Loucy (cell line): ENCODE results near the gene ANAPC2.

Experiments
- H2AFZ ChIP-seq: fragments of 200-600 bp; sonication (generic); 2 replicates; pipeline ENCODE4 v1.6.0; 2016; ENCODE audit warnings: antibody characterized with exemption, mild to moderate bottlenecking, low read length, moderate library complexity
- H3F3A ChIP-seq: fragments of 200-600 bp; 2 replicates; pipeline ENCODE4 v1.6.0; 2016; ENCODE audit warnings: antibody characterized with exemption, low read depth, mild to moderate bottlenecking
- H3K27me3 ChIP-seq: fragments of 200-600 bp; sonication (generic); 2 replicates; pipeline ENCODE4 v1.6.1; 2014; ENCODE audit warnings: low read length, mild to moderate bottlenecking; ENCODE audit not compliant: insufficient read depth, poor library complexity, severe bottlenecking
- H3K36me3 ChIP-seq: fragments of 200-600 bp; sonication (generic); 2 replicates; pipeline ENCODE4 v1.6.1; 2016; ENCODE audit warnings: low read length; ENCODE audit not compliant: insufficient read depth
- H3K4me1 ChIP-seq: fragments of 200-600 bp; sonication (generic); 2 replicates; pipeline ENCODE4 v1.5.1; 2014; ENCODE audit warnings: low read length, mild to moderate bottlenecking; ENCODE audit not compliant: insufficient read depth, poor library complexity, severe bottlenecking
- H3K4me2 ChIP-seq: fragments of 200-600 bp; sonication (generic); 2 replicates; pipeline ENCODE4 v1.6.0; 2014; ENCODE audit warnings: antibody characterized with exemption, low read length, low read depth, mild to moderate bottlenecking; ENCODE audit not compliant: poor library complexity, severe bottlenecking
- H3K4me3 ChIP-seq: fragments of 200-600 bp; sonication (generic); 2 replicates; pipeline ENCODE4 v1.5.1; 2014; ENCODE audit warnings: low read length, mild to moderate bottlenecking, mixed read lengths; ENCODE audit not compliant: poor library complexity, severe bottlenecking
- H3K79me2 ChIP-seq: fragments of 200-600 bp; sonication (generic); 2 replicates; pipeline ENCODE4 v1.6.1; 2014; ENCODE audit warnings: low read length; ENCODE audit not compliant: insufficient read depth
- H3K9ac ChIP-seq: fragments of 200-600 bp; sonication (generic); 2 replicates; pipeline ENCODE4 v1.6.0; 2014; ENCODE audit warnings: mild to moderate bottlenecking, low read depth, low read length, moderate library complexity; ENCODE audit not compliant: poor library complexity, severe bottlenecking
- H3K9me2 ChIP-seq: fragments of 200-600 bp; sonication (generic); replicated peaks from 2 replicates; pipeline ENCODE4 v1.6.1; 2016; ENCODE audit warnings: low read depth, low read length, mixed read lengths
- H3K9me3 ChIP-seq: fragments of 200-600 bp; sonication (generic); 2 replicates; pipeline ENCODE4 v1.6.1; 2014; ENCODE audit warnings: mild to moderate bottlenecking, antibody characterized with exemption, low read length, low read depth; ENCODE audit not compliant: insufficient read depth
- H4K20me1 ChIP-seq: fragments of 200-600 bp; sonication (generic); 2 replicates; pipeline ENCODE4 v1.6.0; 2014; ENCODE audit warnings: antibody characterized with exemption, low read length, mild to moderate bottlenecking; ENCODE audit not compliant: insufficient read depth, poor library complexity, severe bottlenecking
- EZH2phosphoT487 ChIP-seq: fragments of 200-600 bp; IDR thresholded peaks from 2 replicates; pipeline ENCODE4 v1.6.1; 2018; ENCODE audit warnings: antibody characterized with exemption, mild to moderate bottlenecking, moderate library complexity, borderline replicate concordance
- TF ChIP-seq, protein P1 (sequence below): fragments of 200-600 bp; sonication (generic); conservative IDR thresholded peaks from 2 replicates; pipeline ENCODE4 v1.5.1; 2014; ENCODE audit warnings: mild to moderate bottlenecking, antibody characterized with exemption, low read length

The ANAPC2 gene

DNA sequence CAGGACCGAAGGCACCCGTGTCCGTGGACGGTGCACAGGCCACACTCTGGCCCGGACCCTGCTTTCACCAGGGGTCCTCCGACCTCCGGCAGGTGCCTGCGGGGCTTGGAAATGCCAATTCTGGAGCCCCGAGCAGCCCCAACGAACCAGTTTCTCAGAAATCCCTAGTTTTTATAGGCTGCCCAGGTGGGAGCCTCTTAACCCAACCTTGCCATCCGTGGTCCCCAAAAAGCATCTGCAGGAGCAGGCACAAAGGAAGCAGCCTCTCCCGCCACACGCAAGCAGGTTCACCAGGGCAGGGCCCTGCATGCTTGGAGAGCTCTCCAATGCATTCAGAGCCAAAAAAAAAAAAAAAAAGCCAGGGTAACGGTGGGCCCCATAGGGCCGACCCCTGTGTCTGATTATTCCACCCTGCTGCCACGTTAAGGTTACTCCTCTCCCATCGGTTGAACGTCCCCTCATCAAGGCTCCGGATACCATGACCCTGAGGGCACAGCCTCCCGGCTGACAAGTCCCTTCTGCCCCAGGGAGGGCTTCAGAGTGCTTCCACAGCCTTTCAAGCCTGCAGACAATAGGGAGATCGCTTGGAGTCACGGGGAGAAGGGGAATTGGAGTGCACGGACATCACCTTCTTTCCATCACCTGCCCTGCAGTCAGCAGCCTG, 13.0 kb upstream of the ANAPC2 start:
- H3K36me3 ChIP-seq = no peaks in the 10 kb centered on the region
- peaks cover 29% of the 10 kb centered on the region for H4K20me1 ChIP-seq
- no peaks in the 10 kb centered on the region for H3K9me3 ChIP-seq
- H3K79me2 ChIP-seq = peaks cover 70% of the 10 kb centered on the region
- H3K9ac ChIP-seq = peak overlapping the region; percentile 89
- H2AFZ ChIP-seq = no peak overlapping the region
- peaks cover 37% of the 10 kb centered on the region for H3K4me1 ChIP-seq
- H3K4me2 ChIP-seq = peak overlapping the region; percentile 83
- H3F3A ChIP-seq = no peaks in the 10 kb centered on the region
- H3K4me3 ChIP-seq = peak overlapping the region; percentile 85
- no peak for TF ChIP-seq EZH2phosphoT487
- TF ChIP-seq, protein P1, sequence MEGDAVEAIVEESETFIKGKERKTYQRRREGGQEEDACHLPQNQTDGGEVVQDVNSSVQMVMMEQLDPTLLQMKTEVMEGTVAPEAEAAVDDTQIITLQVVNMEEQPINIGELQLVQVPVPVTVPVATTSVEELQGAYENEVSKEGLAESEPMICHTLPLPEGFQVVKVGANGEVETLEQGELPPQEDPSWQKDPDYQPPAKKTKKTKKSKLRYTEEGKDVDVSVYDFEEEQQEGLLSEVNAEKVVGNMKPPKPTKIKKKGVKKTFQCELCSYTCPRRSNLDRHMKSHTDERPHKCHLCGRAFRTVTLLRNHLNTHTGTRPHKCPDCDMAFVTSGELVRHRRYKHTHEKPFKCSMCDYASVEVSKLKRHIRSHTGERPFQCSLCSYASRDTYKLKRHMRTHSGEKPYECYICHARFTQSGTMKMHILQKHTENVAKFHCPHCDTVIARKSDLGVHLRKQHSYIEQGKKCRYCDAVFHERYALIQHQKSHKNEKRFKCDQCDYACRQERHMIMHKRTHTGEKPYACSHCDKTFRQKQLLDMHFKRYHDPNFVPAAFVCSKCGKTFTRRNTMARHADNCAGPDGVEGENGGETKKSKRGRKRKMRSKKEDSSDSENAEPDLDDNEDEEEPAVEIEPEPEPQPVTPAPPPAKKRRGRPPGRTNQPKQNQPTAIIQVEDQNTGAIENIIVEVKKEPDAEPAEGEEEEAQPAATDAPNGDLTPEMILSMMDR = no peak
- no peaks in the 10 kb centered on the region for H3K9me2 ChIP-seq
- no peaks in the 10 kb centered on the region for H3K27me3 ChIP-seq

DNA sequence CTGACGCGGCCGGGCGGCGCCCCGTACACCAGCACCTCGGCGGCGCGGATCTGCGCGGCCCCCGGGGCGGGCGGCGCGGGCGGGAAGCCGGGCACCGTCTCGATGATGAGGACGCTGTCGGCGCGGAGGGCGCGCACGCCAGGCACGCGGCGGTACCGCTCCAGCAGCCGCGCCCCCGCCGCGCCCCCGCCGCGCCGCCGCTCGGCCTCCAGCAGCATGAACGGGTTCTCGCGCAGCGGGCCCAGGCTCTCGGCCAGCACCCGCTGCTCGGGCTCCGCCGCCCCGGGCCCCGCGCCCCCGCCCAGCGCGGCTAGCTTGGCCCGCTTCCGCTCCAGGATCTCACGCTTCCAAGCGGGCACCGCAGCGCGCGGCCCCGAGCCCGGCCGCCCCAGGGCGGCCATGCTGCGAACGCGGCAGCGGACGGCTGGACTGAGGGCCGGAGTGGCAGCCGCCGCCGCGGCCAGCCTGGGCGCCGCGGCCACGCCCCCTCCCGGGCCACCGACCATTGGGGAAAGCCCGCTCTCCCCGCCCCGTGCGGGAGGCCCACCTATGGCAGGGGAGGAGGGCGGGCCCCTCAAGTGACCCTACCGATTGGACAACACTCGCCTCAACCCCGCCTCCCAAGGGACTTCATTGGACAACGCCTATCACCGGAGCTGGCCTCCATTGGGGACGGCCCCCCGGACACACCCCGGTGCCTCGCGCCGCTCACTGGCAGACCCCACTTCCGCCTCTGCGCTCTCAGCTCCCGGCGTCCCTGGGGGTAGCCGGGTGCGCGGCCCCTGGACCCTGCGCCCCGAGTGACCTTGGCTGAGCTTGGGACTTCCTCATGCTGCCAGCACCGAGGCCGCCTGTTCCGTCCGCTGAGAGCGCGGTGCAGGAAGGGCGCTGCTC, 12.2 kb upstream of the ANAPC2 start, which contains the start of gene TPRN:
TPRN (minus strand) TSS at position 431 of the 894 bp plus-strand sequence; CDS start at position 401, 30 bp downstream.
- peaks cover 37% of the 10 kb centered on the region for H3K4me1 ChIP-seq
- peak within 1 kb of the TSS; percentile 89 for H3K9ac ChIP-seq
- no peaks in the 10 kb centered on the region for H3F3A ChIP-seq
- peak within 1 kb of the TSS; percentile 85 for H3K4me3 ChIP-seq
- H3K79me2 ChIP-seq = peaks cover 62% of the 10 kb centered on the region
- no peaks in the 10 kb centered on the region for H3K27me3 ChIP-seq
- peaks cover 25% of the 10 kb centered on the region for H4K20me1 ChIP-seq
- no peak within 1 kb of the TSS for H2AFZ ChIP-seq
- no peaks in the 10 kb centered on the region for H3K9me2 ChIP-seq
- no peaks in the 10 kb centered on the region for H3K36me3 ChIP-seq
- TF ChIP-seq EZH2phosphoT487 = no peak
- TF ChIP-seq, protein P1 = no peak
- peak within 1 kb of the TSS; percentile 83 for H3K4me2 ChIP-seq
- no peaks in the 10 kb centered on the region for H3K9me3 ChIP-seq

DNA sequence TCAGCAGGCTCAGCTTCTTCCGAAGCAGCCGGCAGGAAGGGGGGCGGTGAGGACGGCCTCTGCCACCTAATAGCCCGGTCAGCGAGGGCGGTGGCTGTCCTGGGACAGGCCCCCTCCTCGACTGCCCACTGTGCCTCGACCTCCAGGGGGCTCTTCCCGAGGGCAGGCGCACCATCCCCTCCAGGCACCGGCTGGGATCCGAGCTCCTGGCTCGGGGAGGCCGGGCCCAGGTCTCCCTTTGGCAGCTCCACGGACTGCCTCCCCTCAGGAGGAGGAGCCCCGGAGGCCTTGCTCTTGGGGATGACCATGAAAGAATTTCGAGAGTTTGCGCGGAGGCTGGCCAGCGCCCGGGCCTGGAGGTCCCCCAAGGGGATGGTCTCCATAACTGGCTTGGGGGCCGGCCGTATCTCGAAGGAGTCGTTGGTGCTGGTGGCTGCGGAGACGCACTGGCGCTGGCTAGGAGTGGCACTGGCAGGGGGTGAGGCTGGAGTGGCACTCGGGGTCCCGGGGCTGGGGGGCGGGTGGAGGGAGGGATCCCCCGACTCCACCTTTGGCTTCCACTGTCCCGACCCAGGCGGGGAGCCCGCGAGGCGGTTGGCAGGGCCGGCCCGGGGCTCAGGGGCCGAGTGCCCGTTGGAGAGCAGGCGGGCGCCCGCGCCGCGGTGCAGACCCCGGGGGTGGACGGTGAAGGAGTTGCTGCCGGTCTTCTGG, 11.2 kb upstream of the ANAPC2 start:
- H3K79me2 ChIP-seq = peaks cover 54% of the 10 kb centered on the region
- H4K20me1 ChIP-seq = peaks cover 20% of the 10 kb centered on the region
- no peaks in the 10 kb centered on the region for H3K36me3 ChIP-seq
- no peaks in the 10 kb centered on the region for H3K9me3 ChIP-seq
- peak overlapping the region; percentile 67 for H3K4me3 ChIP-seq
- no peaks in the 10 kb centered on the region for H3K27me3 ChIP-seq
- peaks cover 32% of the 10 kb centered on the region for H3K4me1 ChIP-seq
- no peak overlapping the region for H2AFZ ChIP-seq
- peak overlapping the region; percentile 65 for H3K4me2 ChIP-seq
- no peaks in the 10 kb centered on the region for H3K9me2 ChIP-seq
- peak overlapping the region; percentile 10 for H3K9ac ChIP-seq
- TF ChIP-seq, protein P1 = no peak
- TF ChIP-seq EZH2phosphoT487 = no peak
- H3F3A ChIP-seq = no peaks in the 10 kb centered on the region
